OCI-LY1 (cell line): ENCODE measurements around the gene RABGAP1L.

Experiments
- EZH2 ChIP-seq: fragments of 200-600 bp; sonication (generic), shearing (Covaris generic); IDR thresholded peaks from 2 replicates; pipeline ENCODE4 v1.8.0; 2017; ENCODE audit warnings: borderline replicate concordance, mixed run types, mild to moderate bottlenecking, antibody characterized with exemption, low read length, moderate library complexity, mixed read lengths
- TF ChIP-seq, protein P1 (sequence below): fragments of 200-600 bp; sonication (generic), shearing (Covaris generic); IDR thresholded peaks from 2 replicates; pipeline ENCODE4 v1.5.1; 2017; ENCODE audit warnings: mild to moderate bottlenecking, antibody characterized with exemption, low read length, moderate library complexity, mixed read lengths

DNA sequence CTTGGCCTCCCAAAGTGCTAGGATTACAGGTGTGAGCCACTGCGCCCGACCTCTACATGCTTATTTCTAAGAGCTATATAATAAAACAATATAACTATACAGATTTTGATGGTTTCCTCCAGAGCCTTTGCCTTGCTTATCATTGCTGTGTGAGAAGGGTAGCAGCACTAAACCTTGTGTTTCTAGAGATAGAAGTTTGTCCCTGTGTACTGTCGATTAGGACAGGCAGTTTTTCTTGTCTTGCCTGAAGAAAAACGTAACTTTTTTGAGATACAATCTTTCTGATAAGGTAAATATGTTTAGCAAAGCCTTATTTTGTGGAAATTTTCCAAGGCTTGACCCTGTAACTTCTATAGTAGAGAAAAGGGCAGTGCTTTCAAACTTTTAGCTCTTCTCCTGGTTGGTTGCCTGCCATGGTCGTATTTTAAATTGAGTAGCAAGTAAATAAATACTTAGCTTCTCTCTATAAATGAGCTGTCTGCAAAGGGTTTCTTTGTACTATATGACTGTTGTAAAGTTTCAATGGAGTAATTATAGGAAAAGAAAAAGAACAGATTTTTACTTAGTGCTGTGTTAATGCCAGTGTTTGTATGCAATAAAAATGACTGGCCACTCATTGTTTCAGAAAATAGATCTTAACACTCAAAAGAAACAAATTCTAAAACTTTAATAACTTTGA lies 754.0 kb downstream of the RABGAP1L start:
- TF ChIP-seq, protein P1, sequence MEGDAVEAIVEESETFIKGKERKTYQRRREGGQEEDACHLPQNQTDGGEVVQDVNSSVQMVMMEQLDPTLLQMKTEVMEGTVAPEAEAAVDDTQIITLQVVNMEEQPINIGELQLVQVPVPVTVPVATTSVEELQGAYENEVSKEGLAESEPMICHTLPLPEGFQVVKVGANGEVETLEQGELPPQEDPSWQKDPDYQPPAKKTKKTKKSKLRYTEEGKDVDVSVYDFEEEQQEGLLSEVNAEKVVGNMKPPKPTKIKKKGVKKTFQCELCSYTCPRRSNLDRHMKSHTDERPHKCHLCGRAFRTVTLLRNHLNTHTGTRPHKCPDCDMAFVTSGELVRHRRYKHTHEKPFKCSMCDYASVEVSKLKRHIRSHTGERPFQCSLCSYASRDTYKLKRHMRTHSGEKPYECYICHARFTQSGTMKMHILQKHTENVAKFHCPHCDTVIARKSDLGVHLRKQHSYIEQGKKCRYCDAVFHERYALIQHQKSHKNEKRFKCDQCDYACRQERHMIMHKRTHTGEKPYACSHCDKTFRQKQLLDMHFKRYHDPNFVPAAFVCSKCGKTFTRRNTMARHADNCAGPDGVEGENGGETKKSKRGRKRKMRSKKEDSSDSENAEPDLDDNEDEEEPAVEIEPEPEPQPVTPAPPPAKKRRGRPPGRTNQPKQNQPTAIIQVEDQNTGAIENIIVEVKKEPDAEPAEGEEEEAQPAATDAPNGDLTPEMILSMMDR, result no peak
- TF ChIP-seq EZH2, result no peak
